H1 (cell line): ENCODE data around the gene F3. TPM values are rescaled to one million over a fixed set of nuclear protein-coding genes. Genes with fewer than 3 reads are reported as not detected.

ENCODE experiments used
- CTCF ChIA-PET: fragments of 300-600 bp; sonication (Branson Sonifier 250); formaldehyde crosslinking; loops from one replicate; lab custom pipeline; 2021; ENCODE audit not compliant: partially characterized antibody; lab: Charles Lee
- POLR2A ChIA-PET: fragments of 300-600 bp; sonication (Branson Sonifier 250); formaldehyde crosslinking; loops from one replicate; lab custom pipeline; 2021; ENCODE audit warnings: inconsistent platforms; ENCODE audit not compliant: partially characterized antibody; lab: Charles Lee
- DNase-seq, 2 experiments: peaks; one replicate each; pipeline versions ENCODE4 v3.0.0 to v3.0.0-alpha.2; 2010 to 2022; ENCODE audit warnings: low spot score in 2 of 2, low read depth in 1 of 2, mixed read lengths in 1 of 2
- FAIRE-seq: peaks from 2 replicates; lab custom pipeline; 2011; peaks lifted over from hg19 to GRCh38; lab: Jason Lieb, UNC
- H2AFZ ChIP-seq: 2 replicates; pipeline ENCODE4 v1.8.1; 2012; ENCODE audit warnings: low read length, inconsistent platforms
- H2AK5ac ChIP-seq: 2 replicates; pipeline ENCODE4 v1.6.1; 2013; ENCODE audit warnings: low read depth, low read length
- H2BK120ac ChIP-seq: replicated peaks from 2 replicates; pipeline ENCODE3; 2013; ENCODE audit warnings: low read depth, low read length, inconsistent platforms
- H2BK12ac ChIP-seq: 2 replicates; pipeline ENCODE4 v1.6.1; 2013; ENCODE audit warnings: low read depth, low read length
- H2BK15ac ChIP-seq: 2 replicates; pipeline ENCODE4 v1.6.1; 2013; ENCODE audit warnings: low read length
- H2BK20ac ChIP-seq: 2 replicates; pipeline ENCODE4 v1.6.1; 2013; ENCODE audit warnings: low read length
- H2BK5ac ChIP-seq: 2 replicates; pipeline ENCODE4 v1.6.1; 2013; ENCODE audit warnings: low read depth, low read length
- H3K14ac ChIP-seq: 2 replicates; pipeline ENCODE4 v1.6.1; 2013; ENCODE audit warnings: inconsistent platforms; ENCODE audit not compliant: insufficient read length
- H3K18ac ChIP-seq: 2 replicates; pipeline ENCODE4 v1.6.1; 2013; ENCODE audit warnings: low read length; ENCODE audit errors: extremely low read depth
- H3K23ac ChIP-seq: 2 replicates; pipeline ENCODE4 v1.6.1; 2013; ENCODE audit warnings: inconsistent platforms; ENCODE audit not compliant: insufficient read length
- H3K23me2 ChIP-seq: 2 replicates; pipeline ENCODE4 v1.6.1; 2013; ENCODE audit warnings: low read depth, low read length
- H3K27ac ChIP-seq: 2 replicates; pipeline ENCODE4 v1.6.1; 2011; ENCODE audit warnings: low read depth, low read length, inconsistent platforms
- H3K27me3 ChIP-seq, 4 experiments: replicated peaks in 1 of 4; 1 replicate in 1 of 4; 2 replicates in 3 of 4; pipeline versions ENCODE4 v1.6.1 to v1.8.1; 2011 to 2013; ENCODE audit warnings: low read length in 3 of 4, mild to moderate bottlenecking in 3 of 4, inconsistent platforms in 2 of 4, mixed read lengths in 2 of 4, moderate library complexity in 1 of 4; ENCODE audit not compliant: control insufficient read depth in 3 of 4, insufficient read depth in 3 of 4; ENCODE audit errors: extremely low read depth in 1 of 4
- H3K36me3 ChIP-seq, 4 experiments: 2 replicates each; pipeline versions ENCODE4 v1.6.1 to v1.8.1; 2011 to 2013; ENCODE audit warnings: mild to moderate bottlenecking in 4 of 4, low read length in 3 of 4, moderate library complexity in 2 of 4, control low read depth in 1 of 4, inconsistent platforms in 1 of 4; ENCODE audit not compliant: insufficient read depth in 4 of 4, control insufficient read depth in 2 of 4
- H3K4ac ChIP-seq: replicated peaks from 2 replicates; pipeline ENCODE3; 2013; ENCODE audit warnings: low read length, low read depth, mixed read lengths, inconsistent platforms; ENCODE audit not compliant: insufficient read length
- H3K4me1 ChIP-seq, 4 experiments: replicated peaks in 1 of 4; 1 replicate in 1 of 4; 2 replicates in 3 of 4; pipeline versions ENCODE4 v1.6.1 to v1.8.1; 2011 to 2013; ENCODE audit warnings: low read length in 3 of 4, inconsistent platforms in 2 of 4, mixed read lengths in 1 of 4; ENCODE audit not compliant: insufficient read depth in 4 of 4, control insufficient read depth in 3 of 4
- H3K4me2 ChIP-seq, 2 experiments: 2 replicates each; pipeline versions ENCODE4 v1.6.1 to v1.8.1; 2011 to 2013; ENCODE audit warnings: low read depth in 2 of 2, low read length in 2 of 2, control low read depth in 1 of 2, inconsistent platforms in 1 of 2, mild to moderate bottlenecking in 1 of 2; ENCODE audit not compliant: insufficient read depth in 1 of 2
- H3K4me3 ChIP-seq, 4 experiments: fragments of 200-600, 300-600 bp in 1 of 4; sonication (generic), shearing (Covaris generic), sonication (Bioruptor Twin) in 1 of 4; 2 replicates each; pipeline versions ENCODE4 v1.5.1 to v1.8.1; 2011 to 2016; ENCODE audit warnings: low read length in 4 of 4, low read depth in 3 of 4, control low read depth in 2 of 4, inconsistent platforms in 2 of 4, mild to moderate bottlenecking in 2 of 4, mixed read lengths in 1 of 4, moderate library complexity in 1 of 4; ENCODE audit not compliant: insufficient read depth in 2 of 4; ENCODE audit errors: extremely low read depth in 1 of 4
- H3K56ac ChIP-seq: replicated peaks from 2 replicates; pipeline ENCODE3; 2013; ENCODE audit warnings: low read depth, mild to moderate bottlenecking, mixed read lengths, low read length, inconsistent platforms; ENCODE audit not compliant: insufficient read length
- H3K79me1 ChIP-seq: 2 replicates; pipeline ENCODE4 v1.6.1; 2013; ENCODE audit warnings: low read depth, low read length, control low read depth
- H3K79me2 ChIP-seq, 2 experiments: 2 replicates each; pipeline versions ENCODE4 v1.6.1 to v1.8.1; 2012 to 2013; ENCODE audit warnings: low read length in 2 of 2, mild to moderate bottlenecking in 2 of 2, inconsistent platforms in 1 of 2; ENCODE audit not compliant: insufficient read depth in 2 of 2, control insufficient read depth in 1 of 2
- H3K9ac ChIP-seq, 4 experiments: replicated peaks in 1 of 4; 1 replicate in 1 of 4; 2 replicates in 3 of 4; pipeline versions ENCODE4 v1.6.1 to v1.8.1; 2011 to 2013; ENCODE audit warnings: low read depth in 3 of 4, low read length in 3 of 4, control low read depth in 2 of 4, mild to moderate bottlenecking in 2 of 4, moderate library complexity in 2 of 4, inconsistent platforms in 1 of 4; ENCODE audit errors: extremely low read depth in 1 of 4
- H3K9me3 ChIP-seq, 2 experiments: 2 replicates each; pipeline versions ENCODE4 v1.6.1 to v1.8.1; 2012 to 2013; ENCODE audit warnings: mild to moderate bottlenecking in 2 of 2, moderate library complexity in 2 of 2, control low read depth in 1 of 2, inconsistent platforms in 1 of 2, low read depth in 1 of 2, low read length in 1 of 2, mixed read lengths in 1 of 2; ENCODE audit not compliant: insufficient read depth in 2 of 2
- H4K20me1 ChIP-seq, 2 experiments: replicated peaks in 1 of 2; 2 replicates each; pipeline versions ENCODE3 to v1.8.1; 2011 to 2013; ENCODE audit warnings: inconsistent platforms in 2 of 2, low read length in 2 of 2, mild to moderate bottlenecking in 1 of 2; ENCODE audit not compliant: insufficient read depth in 2 of 2, control insufficient read depth in 1 of 2
- H4K5ac ChIP-seq: 2 replicates; pipeline ENCODE4 v1.6.1; 2013; ENCODE audit warnings: low read length, low read depth, mixed read lengths, inconsistent platforms; ENCODE audit not compliant: insufficient read length
- H4K8ac ChIP-seq: 2 replicates; pipeline ENCODE4 v1.8.0; 2013; ENCODE audit warnings: mild to moderate bottlenecking, moderate library complexity, low read length, inconsistent platforms; ENCODE audit not compliant: insufficient read depth; ENCODE audit errors: extremely low read depth
- H4K91ac ChIP-seq: replicated peaks from 2 replicates; pipeline ENCODE3; 2013; ENCODE audit warnings: low read length, mixed read lengths, inconsistent platforms; ENCODE audit not compliant: insufficient read length
- ASH2L ChIP-seq: fragments of 200-600, 300-600 bp; sonication (generic); IDR thresholded peaks from one replicate; pipeline ENCODE4 v1.7.1; 2017; ENCODE audit warnings: low read length
- CTCF ChIP-seq, 3 experiments: IDR thresholded peaks; 1 replicate in 2 of 3; 2 replicates in 1 of 3; pipeline versions ENCODE4 v1.5.1 to v1.6.1; 2011; ENCODE audit warnings: low read length in 3 of 3, mild to moderate bottlenecking in 3 of 3, inconsistent platforms in 2 of 3, low read depth in 1 of 3, moderate library complexity in 1 of 3; ENCODE audit not compliant: insufficient read depth in 1 of 3; ENCODE audit errors: control extremely low read depth in 1 of 3
- EP300 ChIP-seq, 2 experiments: IDR thresholded peaks; 1 replicate in 1 of 2; 2 replicates in 1 of 2; pipeline ENCODE4 v1.6.1; 2011 to 2012; ENCODE audit warnings: low read depth in 2 of 2, low read length in 2 of 2, mild to moderate bottlenecking in 2 of 2, borderline replicate concordance in 1 of 2, inconsistent platforms in 1 of 2, moderate library complexity in 1 of 2
- MAFK ChIP-seq: IDR thresholded peaks from 2 replicates; pipeline ENCODE4 v1.6.1; 2012; ENCODE audit warnings: low read depth, mild to moderate bottlenecking, improper control_type of control experiment, low read length
- POU5F1 ChIP-seq: IDR thresholded peaks from 2 replicates; pipeline ENCODE4 v1.6.1; 2011; ENCODE audit warnings: low read depth, mild to moderate bottlenecking, low read length, moderate library complexity
- RAD21 ChIP-seq, 2 experiments: IDR thresholded peaks in 1 of 2; conservative IDR thresholded peaks in 1 of 2; 2 replicates each; pipeline ENCODE4 v1.6.1; 2011; ENCODE audit warnings: low read depth in 2 of 2, low read length in 2 of 2, improper control_type of control experiment in 1 of 2, inconsistent platforms in 1 of 2, mild to moderate bottlenecking in 1 of 2, moderate library complexity in 1 of 2
- SUZ12 ChIP-seq: fragments of 200-600 bp; sonication (generic); IDR thresholded peaks from 2 replicates; pipeline ENCODE4 v1.6.1; 2012; ENCODE audit warnings: mild to moderate bottlenecking, inconsistent platforms, low read length, moderate library complexity, mixed read lengths
- WGBS, 2 experiments: shearing (Covaris generic) in 1 of 2; methylation state at CpG; one replicate each; pipeline versions ENCODE4 v1.1.6 to v1.1.7; 2013 to 2015; ENCODE audit warnings: low lambda C conversion rate in 2 of 2, mixed read lengths in 2 of 2, inconsistent platforms in 1 of 2, low coverage in 1 of 2, missing lambda C conversion rate in 1 of 2; ENCODE audit not compliant: insufficient replicate concordance in 2 of 2, insufficient coverage in 1 of 2, insufficient read length in 1 of 2; ENCODE audit errors: extremely low coverage in 1 of 2, missing lambda C conversion rate in 1 of 2; 5-methylcytosine and 5-hydroxymethylcytosine counted together
- polyA plus RNA-seq, 7 experiments: library from polyadenylated mRNA; depleted of rRNA in 3 of 7; stranded (reverse) in 5 of 7; unstranded in 2 of 7; fragments of >200 nt in 5 of 7; fragments of 200-250 nt in 2 of 7; gene quantifications; 1 replicate in 5 of 7; 2 replicates in 1 of 7; 4 replicates in 1 of 7; pipeline versions ENCODE4 v1.2.1 to v1.2.3, GENCODE V29; 2011 to 2013; ENCODE audit warnings: missing spikeins in 2 of 7, mixed read lengths in 2 of 7
- total RNA-seq: library from RNA; stranded (reverse); fragmentation: NEBNext Ultra II Directional; extraction: Animal tissue kit (Norgen Biotek cat#: 25700); gene quantifications from 2 replicates; pipeline ENCODE4 v1.2.1, GENCODE V29; 2021

Gene F3
- total and polyA plus RNA-seq, 2 of the 8 experiments (the other 6 are each of a cell fraction or from before 2014, with no cell fraction given): 2.6 to 8.6 TPM

- H3K79me2 ChIP-seq: peaks cover 0 to 7% of the 10 kb centered on the region in 2 experiments; a peak in 1 of 4 replicates
- no peak overlapping the region for H2BK12ac ChIP-seq
- H2AK5ac ChIP-seq: no peak overlapping the region
- no peak for DNase-seq
- peaks cover 0 to 9% of the 10 kb centered on the region in 2 experiments for H4K20me1 ChIP-seq
- no peak overlapping the region for H3K4me2 ChIP-seq
- no peak overlapping the region for H2BK20ac ChIP-seq
- H3K23ac ChIP-seq: no peak overlapping the region
- no peak overlapping the region for H4K5ac ChIP-seq
- no peak for TF ChIP-seq SUZ12
- peak; percentile 28 to 37 for TF ChIP-seq RAD21 (IDR thresholded peaks at IDR 0.05 in 1 of 2, conservative IDR thresholded peaks at IDR 0.05 in 1 of 2; ENCODE audit: low read depth in 2 of 2, low read length in 2 of 2)
- peak in 2 of 3 experiments; percentile 34 to 35; a peak in 3 of 4 replicates for TF ChIP-seq CTCF (IDR thresholded peaks at IDR 0.05; ENCODE audit: control extremely low read depth in 1 of 3, insufficient read depth in 1 of 3, low read depth in 1 of 3, low read length in 3 of 3)
- no peak for TF ChIP-seq ASH2L
- no peak for TF ChIP-seq MAFK
- TF ChIP-seq POU5F1: no peak
- TF ChIP-seq EP300 (IDR thresholded peaks at IDR 0.05; ENCODE audit: borderline replicate concordance in 1 of 2, low read depth in 2 of 2, low read length in 2 of 2): no peak
- H2BK15ac ChIP-seq: no peak overlapping the region
- no peak overlapping the region for H3K4me3 ChIP-seq
- no peak overlapping the region for H2BK120ac ChIP-seq
- H3K4ac ChIP-seq: no peak overlapping the region
- no peak overlapping the region for H2BK5ac ChIP-seq
- H3K9ac ChIP-seq: no peak overlapping the region
- H3K9me3 ChIP-seq: no peaks in the 10 kb centered on the region
- no peak for FAIRE-seq
- no peak overlapping the region for H4K91ac ChIP-seq
- no peak overlapping the region for H3K14ac ChIP-seq
- H3K23me2 ChIP-seq: peaks cover 10% of the 10 kb centered on the region
- WGBS, 2 experiments: 82% methylated on average over 6 of the region's 6 CpGs; no CpG with 5 or more reads in 1 of the 2 experiments
- H4K8ac ChIP-seq: no peak overlapping the region
- peaks cover 2 to 6% (median 3%) of the 10 kb centered on the region in 4 experiments; a peak in 6 of 7 replicates for H3K4me1 ChIP-seq
- H3K27ac ChIP-seq: no peak overlapping the region
- ChIA-PET CTCF (interaction anchor here (1.1 to 6.9 kb wide), 7 partner anchors 9 to 710 kb away, joined by 3 to 46 read pairs (median 7); no protein-coding TSS in a partner anchor), POLR2A (no interaction called here)
- H3K79me1 ChIP-seq: no peaks in the 10 kb centered on the region; the same call in 1 of the 2 replicates
- H2AFZ ChIP-seq: no peak overlapping the region
- H3K27me3 ChIP-seq: peaks cover 2 to 12% (median 7%) of the 10 kb centered on the region in 4 experiments; a peak in 6 of 7 replicates
- no peak overlapping the region for H3K56ac ChIP-seq
- H3K36me3 ChIP-seq: peaks cover 2 to 15% (median 7%) of the 10 kb centered on the region in 4 experiments; a peak in 3 of 8 replicates
- H3K18ac ChIP-seq: no peak overlapping the region
These were observed 3.2 kb downstream of the F3 start for GRCh38 chr1:94538243-94538827.
